Left ventricle myocardium superior (tissue), 1 donor: ENCODE measurements around the gene HAPLN1. TPM values are rescaled to one million over a fixed set of nuclear protein-coding genes. Genes with fewer than 3 reads are reported as not detected.

Experiments
- ATAC-seq: fragments of 200-7000 bp; cut with Tn5 transposase; one replicate; pipeline ENCODE4 v1.9.1; 2020; ENCODE audit warnings: mild to moderate bottlenecking, moderate library complexity
- DNase-seq: peaks from one replicate; pipeline ENCODE4 v3.0.0-alpha.2; 2020
- intact Hi-C: fragments of 100-400 bp; cut with micrococcal nuclease; formaldehyde crosslinking; loops from one replicate; pipeline ENCODE4 v1.11.0; 2022
- total RNA-seq: library from RNA; stranded (reverse); fragmentation: NEBNext Ultra II Directional; extraction: Animal tissue kit (Norgen Biotek cat#: 25700); gene quantifications from one replicate; pipeline ENCODE4 v1.2.1, GENCODE V29; 2021
- donor health status: DM: no; HTN: yes; CAD: no; lungs with severe emphysema.

HAPLN1 gene
- total RNA-seq, 1 donor from 2014 or later = 0.05 TPM

- DNase-seq = peak; percentile 77
- ATAC-seq = peak; percentile 92
- intact Hi-C loops = no loop called here
Observed at GRCh38 chr5:83721953-83722901, 1.6 kb upstream of the HAPLN1 start.

GRCh38 chr5:83718936-83719495 is 1.6 kb downstream of the HAPLN1 start:
- intact Hi-C loops = no loop called here
- DNase-seq = no peak
- no peak for ATAC-seq

GRCh38 chr5:83718195-83718825 is 2.3 kb downstream of the HAPLN1 start:
- intact Hi-C loops = no loop called here
- ATAC-seq (peak; percentile 61), DNase-seq (no peak)

GRCh38 chr5:83715236-83716065 is 5.2 kb downstream of the HAPLN1 start:
- intact Hi-C loops = no loop called here
- DNase-seq (no peak), ATAC-seq (peak; percentile 36)

- ATAC-seq (no peak), DNase-seq (no peak)
- intact Hi-C loops = no loop called here
Observed at GRCh38 chr5:83714810-83715209, 5.8 kb downstream of the HAPLN1 start.

- intact Hi-C loops = no loop called here
- ATAC-seq = no peak
- no peak for DNase-seq
Observed at GRCh38 chr5:83711982-83712601, 8.6 kb downstream of the HAPLN1 start.

GRCh38 chr5:83709973-83710372 is 10.7 kb downstream of the HAPLN1 start:
- DNase-seq = no peak
- no peak for ATAC-seq
- intact Hi-C loops = no loop called here

GRCh38 chr5:83708170-83708569 is 12.5 kb downstream of the HAPLN1 start:
- intact Hi-C loops = no loop called here
- ATAC-seq = no peak
- DNase-seq = no peak

GRCh38 chr5:83703059-83703458 is 17.6 kb downstream of the HAPLN1 start:
- ATAC-seq (no peak), DNase-seq (no peak)
- intact Hi-C loops = no loop called here

GRCh38 chr5:83701886-83702285 is 18.8 kb downstream of the HAPLN1 start:
- no peak for DNase-seq
- intact Hi-C loops = no loop called here
- ATAC-seq = no peak

- ATAC-seq (no peak), DNase-seq (no peak)
- intact Hi-C loops = no loop called here
Observed at GRCh38 chr5:83689881-83690280, 30.8 kb downstream of the HAPLN1 start.

- DNase-seq (no peak), ATAC-seq (no peak)
- intact Hi-C loops = no loop called here
Observed at GRCh38 chr5:83688281-83688680, 32.4 kb downstream of the HAPLN1 start.

GRCh38 chr5:83687124-83687619 is 33.5 kb downstream of the HAPLN1 start:
- ATAC-seq = no peak
- no peak for DNase-seq
- intact Hi-C loops = no loop called here

- ATAC-seq (no peak), DNase-seq (no peak)
Observed at GRCh38 chr5:83686251-83686650, 34.4 kb downstream of the HAPLN1 start.

GRCh38 chr5:83683836-83684235 is 36.8 kb downstream of the HAPLN1 start:
- intact Hi-C loops = no loop called here
- no peak for ATAC-seq

More at GRCh38 chr5:83686251-83686650, 34.4 kb downstream of the HAPLN1 start:
- intact Hi-C loops = no loop called here

GRCh38 chr5:83672646-83673045 is 48.0 kb downstream of the HAPLN1 start:
- ATAC-seq (no peak), DNase-seq (no peak)
- intact Hi-C loops = no loop called here

More at GRCh38 chr5:83683836-83684235, 36.8 kb downstream of the HAPLN1 start:
- DNase-seq = no peak

- intact Hi-C loops = no loop called here
- no peak for ATAC-seq
Observed at GRCh38 chr5:83672158-83672557, 48.5 kb downstream of the HAPLN1 start.

GRCh38 chr5:83665631-83666030 is 55.0 kb downstream of the HAPLN1 start:
- intact Hi-C loops = no loop called here
- DNase-seq (no peak), ATAC-seq (no peak)

More at GRCh38 chr5:83672158-83672557, 48.5 kb downstream of the HAPLN1 start:
- DNase-seq = no peak

- DNase-seq (no peak), ATAC-seq (no peak)
- intact Hi-C loops = no loop called here
Observed at GRCh38 chr5:83662558-83662957, 58.1 kb downstream of the HAPLN1 start.
